Hematopoietic multipotent progenitor cell treated with erythropoietin and hydrocortisone succinate and interleukin-3 and kit ligand, for 6 days (in vitro differentiated cells): ENCODE measurements around the gene COCH.

Experiments
- DNase-seq: peaks from one replicate; pipeline ENCODE4 v3.0.0-alpha.2; 2015

Gene COCH

GRCh38 chr14:30874120-30874998, at the start of gene COCH:
Gene COCH, plus strand, starts transcription at chr14:30874559. Its CDS starts 380 bp downstream, at chr14:30874939.
- peak; percentile 59 for DNase-seq

- no peak for DNase-seq
Observed at GRCh38 chr14:30826070-30826469, 48.3 kb upstream of the COCH start.

- no peak for DNase-seq
Observed at GRCh38 chr14:30829853-30830252, 44.5 kb upstream of the COCH start.

GRCh38 chr14:30834353-30834752, 40.0 kb upstream of the COCH start:
- DNase-seq = no peak

- DNase-seq = no peak
Observed at GRCh38 chr14:30838351-30838750, 36.0 kb upstream of the COCH start.

- DNase-seq = no peak
Observed at GRCh38 chr14:30840086-30840779, 34.1 kb upstream of the COCH start.

- DNase-seq = no peak
Observed at GRCh38 chr14:30842431-30842830, 31.9 kb upstream of the COCH start.

GRCh38 chr14:30848449-30849240, 25.7 kb upstream of the COCH start:
- DNase-seq = peak; percentile 27

- no peak for DNase-seq
Observed at GRCh38 chr14:30849354-30849753, 25.0 kb upstream of the COCH start.

GRCh38 chr14:30849983-30850382, 24.4 kb upstream of the COCH start:
- DNase-seq = no peak

GRCh38 chr14:30853946-30854345, 20.4 kb upstream of the COCH start:
- no peak for DNase-seq

GRCh38 chr14:30854492-30854891, 19.9 kb upstream of the COCH start:
- no peak for DNase-seq

- DNase-seq = no peak
Observed at GRCh38 chr14:30855345-30856037, 18.9 kb upstream of the COCH start.

GRCh38 chr14:30861200-30861599, 13.2 kb upstream of the COCH start:
- peak; percentile 53 for DNase-seq

GRCh38 chr14:30864934-30865333, 9.4 kb upstream of the COCH start:
- DNase-seq = no peak

GRCh38 chr14:30868736-30869135, 5.6 kb upstream of the COCH start:
- DNase-seq = no peak

- DNase-seq = no peak
Observed at GRCh38 chr14:30869551-30870155, 4.7 kb upstream of the COCH start.

- DNase-seq = no peak
Observed at GRCh38 chr14:30872602-30873001, 1.8 kb upstream of the COCH start.

- DNase-seq = no peak
Observed at GRCh38 chr14:30873308-30874119, 845 bp upstream of the COCH start.

- peak; percentile 40 for DNase-seq
Observed at GRCh38 chr14:30874999-30875787, 834 bp downstream of the COCH start.

- DNase-seq = no peak
Observed at GRCh38 chr14:30875788-30876053, 1.4 kb downstream of the COCH start.
